LNCaP clone FGC (cell line): ENCODE data around the gene BRCA1.

Source experiments
- DNase-seq: peaks from one replicate; pipeline ENCODE4 v3.0.0-alpha.2; 2011; ENCODE audit warnings: low read depth
- H3K4me3 ChIP-seq: 2 replicates; pipeline ENCODE4 v1.5.1; 2011; ENCODE audit warnings: mild to moderate bottlenecking, low read depth, low read length, control low read depth
- CTCF ChIP-seq: IDR thresholded peaks from 2 replicates; pipeline ENCODE4 v1.5.1; 2012; ENCODE audit warnings: mild to moderate bottlenecking; ENCODE audit not compliant: control insufficient read depth, insufficient read depth; ENCODE audit errors: extremely low read depth

BRCA1 gene

DNA sequence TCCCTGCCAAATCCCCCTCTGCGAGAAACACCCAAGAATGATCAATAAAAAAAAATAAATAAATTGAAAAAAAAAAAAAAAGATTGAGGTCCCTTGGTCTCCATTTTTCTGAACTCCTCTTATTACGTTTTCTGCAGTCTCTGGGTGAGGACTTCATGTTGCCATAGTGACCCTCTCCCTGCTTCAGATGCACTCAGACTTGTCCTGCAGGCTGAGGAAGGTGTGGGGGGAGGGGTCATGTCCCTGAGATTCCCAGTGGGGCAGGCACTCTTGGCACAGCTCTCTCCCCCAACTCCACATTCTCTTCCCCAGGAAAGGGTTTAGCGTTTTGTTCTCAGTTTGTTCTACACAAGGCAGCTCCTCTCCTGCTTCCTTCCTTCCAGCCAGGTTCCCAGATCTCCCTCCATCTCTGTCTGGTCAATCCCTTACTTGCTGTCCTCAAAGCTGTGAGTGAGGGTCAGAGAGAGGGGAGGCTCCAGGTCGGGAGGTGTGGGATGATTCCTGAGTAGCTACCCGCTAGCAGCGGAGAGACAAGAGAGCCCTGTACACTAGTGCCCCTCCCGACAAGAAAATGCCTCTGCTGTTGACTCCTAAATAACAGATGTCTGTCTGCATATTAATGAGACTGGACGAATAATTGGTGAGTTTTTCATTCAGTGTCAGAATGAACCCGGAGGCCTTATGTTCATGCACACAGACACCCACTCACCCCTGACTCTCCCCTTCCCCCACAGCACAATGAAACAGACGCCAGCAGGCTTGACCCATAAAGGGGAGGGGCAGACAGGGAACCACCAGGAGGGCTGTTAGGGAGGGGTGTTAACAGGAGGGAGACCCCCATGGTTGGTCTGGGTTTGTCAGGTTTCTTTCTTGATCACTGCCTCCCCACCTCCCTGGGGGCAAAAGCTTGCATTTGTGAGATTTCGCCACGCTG, 90.9 kb downstream of the BRCA1 start:
- no peak for TF ChIP-seq CTCF
- H3K4me3 ChIP-seq, result no peak overlapping the region
- no peak for DNase-seq

GRCh38 chr17:43031666-43032065, 93.5 kb downstream of the BRCA1 start:
- no peak overlapping the region for H3K4me3 ChIP-seq
- no peak for TF ChIP-seq CTCF
- no peak for DNase-seq

DNA sequence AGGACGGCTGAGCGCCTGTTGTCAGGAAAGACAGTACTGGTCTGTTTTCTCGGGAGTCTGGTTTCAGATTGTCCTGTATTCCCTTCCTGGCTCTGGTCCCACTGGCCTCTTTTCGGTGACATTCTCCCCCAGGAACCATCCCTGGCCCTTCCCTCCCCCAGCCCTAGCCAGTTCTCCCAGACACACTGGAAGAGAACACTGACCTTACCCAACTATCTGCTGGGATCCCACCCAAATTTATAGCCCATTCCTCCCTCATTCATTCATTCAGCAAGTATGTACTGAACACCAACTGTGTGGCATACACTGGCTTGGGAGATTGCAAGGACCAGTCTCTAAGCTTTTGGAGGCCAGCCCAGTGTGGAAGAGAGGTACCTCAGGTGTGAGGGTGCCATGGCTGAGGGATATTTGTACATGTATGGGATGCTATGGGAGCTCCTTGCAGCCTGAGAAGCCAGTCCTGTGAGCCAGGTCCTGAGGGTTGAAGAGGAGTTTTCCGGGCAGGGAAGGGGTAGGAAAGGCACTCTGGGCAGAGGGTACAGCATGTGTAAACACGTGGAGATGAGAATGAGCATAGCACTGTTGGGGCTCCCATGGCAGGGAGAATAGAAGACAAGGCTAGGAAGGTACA, 94.9 kb downstream of the BRCA1 start:
- DNase-seq, result no peak
- no peak overlapping the region for H3K4me3 ChIP-seq
- no peak for TF ChIP-seq CTCF

GRCh38 chr17:43028221-43028861, 96.8 kb downstream of the BRCA1 start:
- DNase-seq, result no peak
- H3K4me3 ChIP-seq, result no peak overlapping the region
- TF ChIP-seq CTCF, result no peak

- no peak for TF ChIP-seq CTCF
- DNase-seq, result no peak
- H3K4me3 ChIP-seq, result no peak overlapping the region
These were observed 97.8 kb downstream of the BRCA1 start for GRCh38 chr17:43027091-43028032.

DNA sequence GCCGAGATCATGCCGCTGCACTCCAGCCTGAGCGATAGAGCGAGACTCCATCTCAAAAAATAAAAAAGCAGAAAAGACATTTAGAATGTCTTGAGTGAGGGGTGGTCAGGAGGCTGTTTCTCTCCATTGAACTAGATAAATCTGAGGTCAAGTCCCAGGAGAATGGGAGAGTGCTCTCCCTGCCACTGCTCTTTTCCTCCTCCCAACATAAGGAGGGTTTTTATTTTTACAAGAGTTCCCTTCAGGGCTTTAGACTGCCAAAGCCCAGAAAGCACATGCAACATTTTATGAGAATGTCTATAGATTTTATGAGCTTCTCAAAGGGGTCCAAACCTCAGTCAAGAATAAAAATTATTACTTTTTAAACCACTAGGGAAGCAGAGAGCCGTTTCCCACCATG, 98.6 kb downstream of the BRCA1 start:
- TF ChIP-seq CTCF, result no peak
- no peak overlapping the region for H3K4me3 ChIP-seq
- no peak for DNase-seq
